G401 (cell line): ENCODE measurements around the gene PNPO. TPM values are rescaled to one million over a fixed set of nuclear protein-coding genes. Genes with fewer than 3 reads are reported as not detected.
A peak's percentile ranks its signal among the peaks of the same experiment; 100 is the strongest.
"Not testable (repeated sequence)": the region's sequence is repeated elsewhere in the genome, so short reads cannot be mapped to it uniquely, and the experiment has no call there.

ENCODE experiments used
- DNase-seq: peaks from one replicate; pipeline ENCODE4 v3.0.0-alpha.2; 2015; ENCODE audit warnings: low spot score
- in situ Hi-C: cut with HindIII; loops from 2 replicates; pipeline ENCODE4 v1.10.0; 2016; ENCODE audit warnings: low sequenced_read_pairs, mixed read lengths
- total RNA-seq: library from RNA; depleted of rRNA; stranded (reverse); fragments of >200 nt; shearing (Covaris generic); gene quantifications from 2 replicates; pipeline ENCODE4 v1.2.3, GENCODE V29; 2014

The PNPO gene
- total RNA-seq, 1 experiment from 2014 or later, result 90.7 TPM

GRCh38 chr17:47966079-47966519 is 24.7 kb downstream of the PNPO start:
- no peak for DNase-seq
- in situ Hi-C loops, result no loop called here

- DNase-seq, result no peak
- in situ Hi-C loops, result no loop called here
Measured at GRCh38 chr17:47967607-47968252, 26.4 kb downstream of the PNPO start.

GRCh38 chr17:47968836-47969235 is 27.5 kb downstream of the PNPO start:
- in situ Hi-C loops, result no loop called here
- DNase-seq, result no peak

- in situ Hi-C loops, result no loop called here
- no peak for DNase-seq
Measured at GRCh38 chr17:47969930-47970724, 28.8 kb downstream of the PNPO start.

- DNase-seq, result peak; percentile 100
- in situ Hi-C loops, result no loop called here
Measured at GRCh38 chr17:47970725-47971499, 29.5 kb downstream of the PNPO start, which contains the start of gene CDK5RAP3. CDK5RAP3 (plus strand) TSS chr17:47971113; CDS start chr17:47971147, 34 bp downstream.

GRCh38 chr17:47973541-47973940 is 32.2 kb downstream of the PNPO start:
- in situ Hi-C loops, result no loop called here
- DNase-seq, result no peak

- no peak for DNase-seq
- in situ Hi-C loops, result no loop called here
Measured at GRCh38 chr17:47975189-47975822, 33.9 kb downstream of the PNPO start.

GRCh38 chr17:47975823-47976205 is 34.4 kb downstream of the PNPO start:
- in situ Hi-C loops, result no loop called here

GRCh38 chr17:47978324-47978723 is 37.0 kb downstream of the PNPO start:
- in situ Hi-C loops, result no loop called here
- DNase-seq, result peak; percentile 41

More at GRCh38 chr17:47975823-47976205, 34.4 kb downstream of the PNPO start:
- no peak for DNase-seq

GRCh38 chr17:47980541-47980940 is 39.2 kb downstream of the PNPO start:
- DNase-seq, result no peak
- in situ Hi-C loops, result no loop called here

GRCh38 chr17:47981462-47981861 is 40.1 kb downstream of the PNPO start:
- no peak for DNase-seq
- in situ Hi-C loops, result no loop called here

GRCh38 chr17:47982091-47982617 is 40.8 kb downstream of the PNPO start:
- no peak for DNase-seq
- in situ Hi-C loops, result no loop called here

- in situ Hi-C loops, result no loop called here
- DNase-seq, result no peak
Measured at GRCh38 chr17:47982645-47983390, 41.4 kb downstream of the PNPO start.

- DNase-seq, result no peak
- in situ Hi-C loops, result no loop called here
Measured at GRCh38 chr17:47983492-47984223, 42.3 kb downstream of the PNPO start.

- no peak for DNase-seq
- in situ Hi-C loops, result no loop called here
Measured at GRCh38 chr17:47986520-47986919, 45.1 kb downstream of the PNPO start.

GRCh38 chr17:47987240-47987835 is 46.0 kb downstream of the PNPO start:
- in situ Hi-C loops, result no loop called here
- no peak for DNase-seq

GRCh38 chr17:47988445-47988844 is 47.1 kb downstream of the PNPO start:
- DNase-seq, in situ Hi-C loops: not testable (repeated sequence)
